Measurements from ENCODE around the gene PRKAR1B. TPM values are rescaled to one million over a fixed set of nuclear protein-coding genes. Genes with fewer than 3 reads are reported as not detected.

PRKAR1B gene
- total RNA-seq, 1 experiment from 2014 or later, result 35.3 TPM

- no peak for DNase-seq (ENCODE audit: low read depth)
- in situ Hi-C loops (cut with HindIII; ENCODE audit: low pct_unique_long_range_greater_than_20kb, low sequenced_read_pairs), result no loop called here
Measured at GRCh38 chr7:577278-577665, 149.8 kb downstream of the PRKAR1B start.

GRCh38 chr7:576524-577277 is 150.4 kb downstream of the PRKAR1B start:
- DNase-seq (ENCODE audit: low read depth), result no peak
- in situ Hi-C loops (cut with HindIII; ENCODE audit: low pct_unique_long_range_greater_than_20kb, low sequenced_read_pairs), result no loop called here

- DNase-seq (ENCODE audit: low read depth), result no peak
Measured at GRCh38 chr7:575425-576366, 151.4 kb downstream of the PRKAR1B start.

GRCh38 chr7:574661-575395 is 152.3 kb downstream of the PRKAR1B start:
- DNase-seq (ENCODE audit: low read depth), result no peak
- in situ Hi-C loops (cut with HindIII; ENCODE audit: low pct_unique_long_range_greater_than_20kb, low sequenced_read_pairs), result no loop called here

More at GRCh38 chr7:575425-576366, 151.4 kb downstream of the PRKAR1B start:
- in situ Hi-C loops (cut with HindIII; ENCODE audit: low pct_unique_long_range_greater_than_20kb, low sequenced_read_pairs), result no loop called here

- in situ Hi-C loops (cut with HindIII; ENCODE audit: low pct_unique_long_range_greater_than_20kb, low sequenced_read_pairs), result no loop called here
- DNase-seq (ENCODE audit: low read depth), result no peak
Measured at GRCh38 chr7:573933-574381, 153.1 kb downstream of the PRKAR1B start.

- no peak for DNase-seq (ENCODE audit: low read depth)
Measured at GRCh38 chr7:573269-573932, 153.7 kb downstream of the PRKAR1B start.

GRCh38 chr7:572416-573268 is 154.4 kb downstream of the PRKAR1B start:
- in situ Hi-C loops (cut with HindIII; ENCODE audit: low pct_unique_long_range_greater_than_20kb, low sequenced_read_pairs), result no loop called here
- DNase-seq (ENCODE audit: low read depth), result no peak

More at GRCh38 chr7:573269-573932, 153.7 kb downstream of the PRKAR1B start:
- in situ Hi-C loops (cut with HindIII; ENCODE audit: low pct_unique_long_range_greater_than_20kb, low sequenced_read_pairs), result no loop called here

- in situ Hi-C loops (cut with HindIII; ENCODE audit: low pct_unique_long_range_greater_than_20kb, low sequenced_read_pairs), result no loop called here
- no peak for DNase-seq (ENCODE audit: low read depth)
Measured at GRCh38 chr7:571718-572415, 155.2 kb downstream of the PRKAR1B start.

- in situ Hi-C loops (cut with HindIII; ENCODE audit: low pct_unique_long_range_greater_than_20kb, low sequenced_read_pairs), result no loop called here
- no peak for DNase-seq (ENCODE audit: low read depth)
Measured at GRCh38 chr7:571096-571717, 155.9 kb downstream of the PRKAR1B start.

GRCh38 chr7:570801-571070 is 156.3 kb downstream of the PRKAR1B start:
- DNase-seq (ENCODE audit: low read depth), result no peak
- in situ Hi-C loops (cut with HindIII; ENCODE audit: low pct_unique_long_range_greater_than_20kb, low sequenced_read_pairs), result no loop called here

- in situ Hi-C loops (cut with HindIII; ENCODE audit: low pct_unique_long_range_greater_than_20kb, low sequenced_read_pairs), result no loop called here
- no peak for DNase-seq (ENCODE audit: low read depth)
Measured at GRCh38 chr7:569996-570800, 156.9 kb downstream of the PRKAR1B start.

GRCh38 chr7:569071-569855 is 157.8 kb downstream of the PRKAR1B start:
- no peak for DNase-seq (ENCODE audit: low read depth)
- in situ Hi-C loops (cut with HindIII; ENCODE audit: low pct_unique_long_range_greater_than_20kb, low sequenced_read_pairs), result no loop called here

- no peak for DNase-seq (ENCODE audit: low read depth)
- in situ Hi-C loops (cut with HindIII; ENCODE audit: low pct_unique_long_range_greater_than_20kb, low sequenced_read_pairs), result no loop called here
Measured at GRCh38 chr7:568031-568951, 158.8 kb downstream of the PRKAR1B start.

- in situ Hi-C loops (cut with HindIII; ENCODE audit: low pct_unique_long_range_greater_than_20kb, low sequenced_read_pairs), result no loop called here
- no peak for DNase-seq (ENCODE audit: low read depth)
Measured at GRCh38 chr7:567305-567883, 159.7 kb downstream of the PRKAR1B start.

Data from Caki2 (cell line).